Measurements from ENCODE around the gene CCM2.
"Not testable (repeated sequence)": the region's sequence is repeated elsewhere in the genome, so short reads cannot be mapped to it uniquely, and the experiment has no call there.

The CCM2 gene

GRCh38 chr7:44989132-44989531, 10.9 kb upstream of the CCM2 start:
- Histone ChIP-seq H3K9ac (ENCODE audit: insufficient read length, low read depth) (no peak overlapping the region), H3K4me3 (ENCODE audit: insufficient read length, low read depth) (no peak overlapping the region)
- TF ChIP-seq ZNF274 (IDR thresholded peaks at IDR 0.05; ENCODE audit: low read depth, low read length), result no peak
- TF ChIP-seq YY1 (IDR thresholded peaks at IDR 0.05; ENCODE audit: insufficient read depth, insufficient read length), result no peak
- no peak for TF ChIP-seq SUZ12 (IDR thresholded peaks at IDR 0.05; ENCODE audit: extremely low read depth, insufficient read depth, insufficient read length)

GRCh38 chr7:44990109-44991023, 9.6 kb upstream of the CCM2 start:
- peaks cover 5% of the 10 kb centered on the region for H3K36me3 ChIP-seq (ENCODE audit: insufficient read depth, insufficient read length, low read length)
- no peak for TF ChIP-seq SUZ12 (IDR thresholded peaks at IDR 0.05; ENCODE audit: extremely low read depth, insufficient read depth, insufficient read length)
- TF ChIP-seq ZNF274 (IDR thresholded peaks at IDR 0.05; ENCODE audit: low read depth, low read length), result no peak
- no peak for TF ChIP-seq YY1 (IDR thresholded peaks at IDR 0.05; ENCODE audit: insufficient read depth, insufficient read length)
- no peak overlapping the region for H3K4me3 ChIP-seq (ENCODE audit: insufficient read length, low read depth)
- no peaks in the 10 kb centered on the region for H3K4me1 ChIP-seq (ENCODE audit: insufficient read depth, insufficient read length)
- H3K27me3 ChIP-seq (ENCODE audit: insufficient read depth, insufficient read length), result no peaks in the 10 kb centered on the region
- H3K9me3 ChIP-seq (ENCODE audit: insufficient read depth, low read length), result peaks cover 16% of the 10 kb centered on the region; the same call in 1 of the 2 replicates
- no peak for DNase-seq (ENCODE audit: low read depth, low spot score)
- no peak overlapping the region for H3K9ac ChIP-seq (ENCODE audit: insufficient read length, low read depth)

More at GRCh38 chr7:44989132-44989531, 10.9 kb upstream of the CCM2 start:
- H3K36me3 ChIP-seq (ENCODE audit: insufficient read depth, insufficient read length, low read length), result peaks cover 5% of the 10 kb centered on the region
- peaks cover 16% of the 10 kb centered on the region; the same call in 1 of the 2 replicates for H3K9me3 ChIP-seq (ENCODE audit: insufficient read depth, low read length)
- H3K27me3 ChIP-seq (ENCODE audit: insufficient read depth, insufficient read length), result no peaks in the 10 kb centered on the region
- no peak for DNase-seq (ENCODE audit: low read depth, low spot score)
- no peaks in the 10 kb centered on the region for H3K4me1 ChIP-seq (ENCODE audit: insufficient read depth, insufficient read length)

GRCh38 chr7:44992004-44992795, 7.8 kb upstream of the CCM2 start:
- not testable (repeated sequence) for H3K9ac ChIP-seq (ENCODE audit: insufficient read length, low read depth); DNase-seq (ENCODE audit: low read depth, low spot score); H3K4me1 ChIP-seq (ENCODE audit: insufficient read depth, insufficient read length); H3K36me3 ChIP-seq (ENCODE audit: insufficient read depth, insufficient read length, low read length); H3K27me3 ChIP-seq (ENCODE audit: insufficient read depth, insufficient read length); H3K4me3 ChIP-seq (ENCODE audit: insufficient read length, low read depth)
- H3K9me3 ChIP-seq (ENCODE audit: insufficient read depth, low read length), result peaks cover 16% of the 10 kb centered on the region; the same call in 1 of the 2 replicates

- no peaks in the 10 kb centered on the region for H3K36me3 ChIP-seq (ENCODE audit: insufficient read depth, insufficient read length, low read length)
- no peak for DNase-seq (ENCODE audit: low read depth, low spot score)
- TF ChIP-seq SUZ12 (IDR thresholded peaks at IDR 0.05; ENCODE audit: extremely low read depth, insufficient read depth, insufficient read length) (no peak), ZNF274 (IDR thresholded peaks at IDR 0.05; ENCODE audit: low read depth, low read length) (no peak), YY1 (IDR thresholded peaks at IDR 0.05; ENCODE audit: insufficient read depth, insufficient read length) (no peak)
- no peaks in the 10 kb centered on the region for H3K4me1 ChIP-seq (ENCODE audit: insufficient read depth, insufficient read length)
- H3K4me3 ChIP-seq (ENCODE audit: insufficient read length, low read depth), result no peak overlapping the region
- peaks cover 16% of the 10 kb centered on the region; the same call in 1 of the 2 replicates for H3K9me3 ChIP-seq (ENCODE audit: insufficient read depth, low read length)
- H3K27me3 ChIP-seq (ENCODE audit: insufficient read depth, insufficient read length), result no peaks in the 10 kb centered on the region
- H3K9ac ChIP-seq (ENCODE audit: insufficient read length, low read depth), result no peak overlapping the region
Measured at GRCh38 chr7:44994877-44995554, 5.0 kb upstream of the CCM2 start.

- Histone ChIP-seq H3K9ac (ENCODE audit: insufficient read length, low read depth) (no peak overlapping the region), H3K27me3 (ENCODE audit: insufficient read depth, insufficient read length) (no peaks in the 10 kb centered on the region), H3K36me3 (ENCODE audit: insufficient read depth, insufficient read length, low read length) (no peaks in the 10 kb centered on the region), H3K4me3 (ENCODE audit: insufficient read length, low read depth) (no peak overlapping the region), H3K4me1 (ENCODE audit: insufficient read depth, insufficient read length) (no peaks in the 10 kb centered on the region), H3K9me3 (ENCODE audit: insufficient read depth, low read length) (peaks cover 16% of the 10 kb centered on the region; the same call in 1 of the 2 replicates)
- no peak for DNase-seq (ENCODE audit: low read depth, low spot score)
- no peak for TF ChIP-seq YY1 (IDR thresholded peaks at IDR 0.05; ENCODE audit: insufficient read depth, insufficient read length)
- no peak for TF ChIP-seq ZNF274 (IDR thresholded peaks at IDR 0.05; ENCODE audit: low read depth, low read length)
- no peak for TF ChIP-seq SUZ12 (IDR thresholded peaks at IDR 0.05; ENCODE audit: extremely low read depth, insufficient read depth, insufficient read length)
Measured at GRCh38 chr7:44995555-44996493, 4.2 kb upstream of the CCM2 start.

- Histone ChIP-seq H3K9ac (ENCODE audit: insufficient read length, low read depth) (no peak overlapping the region), H3K27me3 (ENCODE audit: insufficient read depth, insufficient read length) (no peaks in the 10 kb centered on the region), H3K4me1 (ENCODE audit: insufficient read depth, insufficient read length) (no peaks in the 10 kb centered on the region), H3K36me3 (ENCODE audit: insufficient read depth, insufficient read length, low read length) (peaks cover 6% of the 10 kb centered on the region), H3K9me3 (ENCODE audit: insufficient read depth, low read length) (peaks cover under 1% of the 10 kb centered on the region; the same call in 1 of the 2 replicates), H3K4me3 (ENCODE audit: insufficient read length, low read depth) (no peak overlapping the region)
- TF ChIP-seq YY1 (IDR thresholded peaks at IDR 0.05; ENCODE audit: insufficient read depth, insufficient read length) (no peak), ZNF274 (IDR thresholded peaks at IDR 0.05; ENCODE audit: low read depth, low read length) (no peak), SUZ12 (IDR thresholded peaks at IDR 0.05; ENCODE audit: extremely low read depth, insufficient read depth, insufficient read length) (no peak)
- no peak for DNase-seq (ENCODE audit: low read depth, low spot score)
Measured at GRCh38 chr7:44998153-44998871, 1.7 kb upstream of the CCM2 start.

All from NT2/D1 (cell line).